ENCODE results near the gene INPP5D.

INPP5D gene

DNA sequence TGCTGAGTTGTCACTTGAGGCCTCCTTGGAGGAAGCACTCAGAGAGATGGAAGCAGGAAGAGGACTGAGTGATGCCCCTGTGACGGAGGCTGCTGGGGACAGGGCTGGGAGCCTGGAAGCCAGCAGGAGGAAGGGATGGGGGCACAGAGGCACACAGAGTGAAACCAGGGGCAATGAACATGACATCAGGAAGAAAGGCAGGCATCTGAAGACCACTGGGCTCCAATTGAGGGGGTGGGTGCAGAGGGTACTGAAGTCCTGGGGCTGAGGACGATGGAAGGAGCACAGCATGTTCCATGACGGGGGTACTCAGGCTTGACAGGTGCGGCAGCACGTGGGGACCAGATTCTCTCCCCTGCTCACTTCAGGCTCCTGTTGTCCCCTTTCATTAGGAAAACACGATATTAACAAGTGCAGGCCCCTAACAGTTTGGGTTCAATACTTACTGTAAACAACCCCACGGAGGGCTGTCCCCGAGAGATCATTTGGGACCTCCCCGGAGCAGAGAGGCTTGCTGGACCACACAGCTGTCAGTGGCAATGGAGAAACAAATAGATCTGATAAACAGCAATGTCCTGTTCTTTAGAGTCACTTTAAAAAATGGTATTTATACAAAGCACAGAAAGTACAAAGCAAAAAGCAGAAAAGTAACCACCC is 8.7 kb downstream of the INPP5D start:
- in situ Hi-C loops (cut with HindIII; ENCODE audit: low sequenced_read_pairs), result no loop called here

GRCh38 chr2:233072838-233073237 is 12.7 kb downstream of the INPP5D start:
- in situ Hi-C loops (cut with HindIII; ENCODE audit: low sequenced_read_pairs), result no loop called here

DNA sequence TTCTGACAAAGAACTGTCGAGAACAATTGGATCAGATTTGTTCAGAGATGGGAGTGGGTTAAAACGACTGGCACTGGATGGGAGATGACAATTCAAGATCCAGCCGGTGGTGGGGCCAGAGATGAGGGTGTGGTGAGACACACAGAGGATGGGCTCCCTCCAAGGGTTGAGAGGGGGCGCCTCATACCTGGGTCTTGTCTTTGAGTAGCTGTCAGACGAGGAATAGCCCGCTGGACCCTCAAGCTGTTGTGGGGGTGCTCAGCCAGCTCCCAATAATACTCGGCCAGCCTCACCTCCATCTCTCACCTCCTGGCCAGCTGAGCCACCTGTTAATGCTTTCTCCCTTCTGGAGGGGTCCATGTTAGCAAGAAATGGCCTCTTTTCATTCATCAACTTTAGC is 14.0 kb downstream of the INPP5D start:
- in situ Hi-C loops (cut with HindIII; ENCODE audit: low sequenced_read_pairs), result no loop called here

GRCh38 chr2:233075141-233075965 is 15.2 kb downstream of the INPP5D start:
- in situ Hi-C loops (cut with HindIII; ENCODE audit: low sequenced_read_pairs), result loop anchor here (25.0 kb wide), 1 partner anchor 88 kb away; no protein-coding TSS in a partner anchor

DNA sequence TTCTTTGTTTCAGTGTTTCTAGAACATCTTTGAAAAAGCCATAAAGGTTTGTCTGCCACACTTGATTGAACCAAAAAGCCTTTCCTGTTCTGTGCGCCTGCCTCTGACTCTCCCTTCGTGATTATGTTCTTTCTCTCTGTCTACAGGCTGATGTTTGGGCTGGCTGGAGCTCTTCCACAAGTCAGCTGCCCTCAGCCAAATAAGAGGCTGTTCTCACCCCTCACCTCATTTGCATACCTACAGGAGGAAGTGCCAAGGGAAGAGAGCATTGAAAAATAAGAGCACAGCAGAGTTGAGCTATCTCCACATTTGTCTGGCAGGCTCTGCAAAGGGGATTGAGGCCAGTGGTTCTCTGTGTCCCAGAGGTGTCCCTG is 15.8 kb downstream of the INPP5D start:
- in situ Hi-C loops (cut with HindIII; ENCODE audit: low sequenced_read_pairs), result loop anchor here (25.0 kb wide), 1 partner anchor 89 kb away; no protein-coding TSS in a partner anchor

DNA sequence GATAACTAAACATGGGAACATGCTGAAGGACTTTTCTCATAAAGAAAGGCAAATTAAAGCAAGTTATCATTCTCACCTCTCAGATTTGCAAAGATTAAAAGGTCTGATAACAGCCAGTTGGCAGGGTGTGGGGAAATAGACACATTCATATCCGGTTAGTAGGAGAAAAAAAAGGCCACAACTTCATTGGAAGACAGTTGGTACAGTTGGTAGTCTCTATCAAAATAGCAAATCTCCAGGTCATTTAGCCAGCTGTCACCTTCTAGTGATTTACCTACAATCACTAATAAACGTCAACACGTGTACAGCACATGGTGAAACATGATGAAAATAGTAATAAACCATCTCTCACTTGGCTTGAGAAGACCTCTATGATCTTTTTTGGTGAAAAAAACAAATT is 16.6 kb downstream of the INPP5D start:
- in situ Hi-C loops (cut with HindIII; ENCODE audit: low sequenced_read_pairs), result loop anchor here (25.0 kb wide), 1 partner anchor 89 kb away; no protein-coding TSS in a partner anchor

DNA sequence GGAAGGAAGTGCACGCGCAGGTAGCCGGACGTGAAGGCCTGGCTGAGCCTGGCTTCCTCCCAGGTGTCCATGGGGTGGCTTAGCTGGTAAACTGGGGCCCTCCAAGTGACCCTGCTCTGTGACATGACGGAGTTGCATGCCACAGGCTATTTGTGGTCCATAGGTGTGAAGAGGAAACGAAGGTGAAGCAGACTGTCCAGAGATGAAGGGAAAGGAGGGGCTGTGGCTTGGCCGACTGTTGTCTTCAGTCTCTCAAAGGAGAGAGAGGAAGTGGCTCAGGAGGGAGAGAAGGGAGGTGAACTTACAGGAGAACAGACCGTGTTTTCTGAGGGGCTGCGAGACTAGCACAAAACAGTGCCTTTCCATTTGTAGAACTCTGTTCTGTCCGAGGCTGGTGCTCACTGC is 19.3 kb downstream of the INPP5D start:
- in situ Hi-C loops (cut with HindIII; ENCODE audit: low sequenced_read_pairs), result loop anchor here (25.0 kb wide), 1 partner anchor 92 kb away; no protein-coding TSS in a partner anchor

DNA sequence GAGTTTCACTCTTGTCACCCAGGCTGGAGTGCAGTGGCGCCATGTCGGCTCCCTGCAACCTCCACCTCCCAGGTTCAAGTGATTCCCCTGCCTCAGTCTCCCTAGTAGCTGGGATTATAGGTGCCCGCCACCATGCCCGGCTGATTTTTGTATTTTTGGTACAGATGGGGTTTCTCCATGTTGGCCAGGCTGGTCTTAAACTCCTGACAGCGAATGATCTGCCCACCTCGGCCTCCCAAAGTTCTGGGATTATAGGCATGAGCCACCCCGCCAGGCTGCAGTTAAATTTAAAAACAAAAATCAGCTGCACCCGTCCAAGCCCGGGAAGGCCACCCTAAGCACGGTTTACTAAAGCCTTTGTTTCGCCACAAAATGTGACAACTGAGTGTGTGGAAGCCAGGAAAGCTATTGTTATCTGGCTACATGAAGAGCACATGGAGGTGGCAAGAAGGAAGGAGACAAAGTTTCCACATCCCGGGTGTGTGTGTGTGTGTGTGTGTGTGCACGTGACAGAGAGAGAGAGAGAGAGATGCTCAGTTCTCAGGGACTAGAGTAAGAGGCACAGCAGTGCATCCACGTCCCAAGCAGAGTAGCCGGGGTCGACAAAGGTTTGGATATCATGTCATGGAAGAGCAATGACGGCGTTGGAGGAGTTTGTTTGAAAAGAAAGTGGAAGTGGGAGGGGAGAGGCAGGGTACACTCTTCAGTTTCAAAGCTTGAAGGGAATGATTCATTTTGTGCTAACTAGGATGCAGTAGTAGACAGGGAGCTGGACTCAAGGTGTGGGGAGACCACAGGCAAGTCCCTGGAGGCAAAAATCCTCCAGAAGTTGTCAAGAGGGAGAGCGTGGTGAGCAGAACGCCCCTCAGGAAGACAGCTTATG is 20.1 kb downstream of the INPP5D start:
- in situ Hi-C loops (cut with HindIII; ENCODE audit: low sequenced_read_pairs), result loop anchor here (5.0 to 25.0 kb wide), 2 partner anchors 93 to 162 kb away; no protein-coding TSS in a partner anchor

GRCh38 chr2:233080836-233081229 is 20.7 kb downstream of the INPP5D start:
- in situ Hi-C loops (cut with HindIII; ENCODE audit: low sequenced_read_pairs), result loop anchor here (5.0 to 25.0 kb wide), 2 partner anchors 94 to 161 kb away; no protein-coding TSS in a partner anchor

DNA sequence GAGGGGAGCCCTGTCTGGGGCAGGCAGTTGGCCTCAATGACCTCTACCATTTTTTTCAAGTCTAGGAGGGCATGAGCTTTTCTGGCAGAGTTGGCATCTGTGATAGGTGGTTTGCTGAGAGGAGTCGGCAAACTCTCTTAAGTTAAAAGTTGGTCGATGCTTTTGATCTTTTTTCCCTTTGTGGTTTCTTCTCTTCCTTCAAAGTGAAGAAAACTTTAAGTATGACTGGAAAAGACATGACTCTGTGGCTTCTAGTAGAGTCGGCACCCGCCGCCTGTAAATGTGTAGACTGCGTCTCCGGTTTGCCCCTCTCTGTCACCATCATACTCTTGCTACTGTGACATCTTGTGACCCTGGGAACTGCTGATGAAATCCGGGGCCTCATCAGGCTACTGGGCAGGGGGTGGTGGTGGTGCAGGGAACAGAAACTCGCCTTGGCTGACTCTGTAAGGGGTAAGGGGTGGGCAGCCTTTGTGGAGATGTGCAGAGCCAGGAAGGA is 21.1 kb downstream of the INPP5D start:
- in situ Hi-C loops (cut with HindIII; ENCODE audit: low sequenced_read_pairs), result loop anchor here (5.0 to 25.0 kb wide), 2 partner anchors 94 to 161 kb away; no protein-coding TSS in a partner anchor

DNA sequence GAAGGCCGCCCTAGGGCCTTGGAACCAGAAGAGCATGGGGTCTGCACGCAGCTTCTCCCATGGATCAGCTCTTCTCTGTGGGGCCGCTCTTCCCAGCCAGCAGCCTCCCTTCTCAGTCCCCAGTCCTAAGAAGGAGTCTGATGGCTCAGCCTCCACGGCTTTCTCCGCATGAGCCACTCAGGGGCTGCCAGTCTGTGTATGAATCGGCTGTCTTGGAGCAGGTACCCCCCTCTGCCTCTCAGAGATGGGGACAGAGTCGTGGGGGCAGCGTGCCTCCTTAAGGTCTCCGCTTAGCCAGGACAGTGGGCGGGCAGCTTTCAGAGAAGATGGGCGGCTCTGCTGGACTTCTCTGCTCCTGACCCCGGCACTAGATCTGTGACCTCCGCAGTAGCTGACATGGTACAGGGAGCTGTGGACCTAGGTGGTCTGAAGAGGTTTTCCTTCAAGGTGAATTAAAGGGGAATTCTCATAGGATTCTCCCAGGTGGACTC is 21.6 kb downstream of the INPP5D start:
- in situ Hi-C loops (cut with HindIII; ENCODE audit: low sequenced_read_pairs), result loop anchor here (5.0 to 25.0 kb wide), 2 partner anchors 94 to 161 kb away; no protein-coding TSS in a partner anchor

- in situ Hi-C loops (cut with HindIII; ENCODE audit: low sequenced_read_pairs), result loop anchor here (5.0 to 25.0 kb wide), 2 partner anchors 95 to 160 kb away; no protein-coding TSS in a partner anchor
Measured at GRCh38 chr2:233082222-233082930, 22.2 kb downstream of the INPP5D start.

GRCh38 chr2:233082931-233083755 is 23.0 kb downstream of the INPP5D start:
- in situ Hi-C loops (cut with HindIII; ENCODE audit: low sequenced_read_pairs), result loop anchor here (5.0 to 25.0 kb wide), 2 partner anchors 96 to 159 kb away; no protein-coding TSS in a partner anchor

DNA sequence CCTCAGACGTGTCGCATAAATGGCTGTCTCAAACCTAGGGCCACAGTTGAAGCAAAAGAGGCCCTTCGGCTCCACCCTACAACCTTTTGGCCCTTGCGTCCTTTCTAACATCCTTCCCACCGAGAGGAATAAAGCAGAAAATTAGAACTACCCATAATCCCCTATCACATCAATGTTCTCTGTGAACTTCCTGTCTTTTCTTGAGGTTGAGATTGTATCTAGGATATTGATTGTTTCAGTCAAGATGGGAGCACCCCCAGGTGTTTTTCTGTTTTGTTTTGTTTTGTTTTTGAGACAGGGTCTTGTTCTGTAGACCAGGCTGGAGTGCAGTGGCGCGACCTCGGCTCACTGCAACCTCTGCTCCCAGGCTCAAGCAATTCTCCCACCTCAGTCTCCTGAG is 23.6 kb downstream of the INPP5D start:
- in situ Hi-C loops (cut with HindIII; ENCODE audit: low sequenced_read_pairs), result loop anchor here (5.0 to 25.0 kb wide), 2 partner anchors 96 to 159 kb away; no protein-coding TSS in a partner anchor

- in situ Hi-C loops (cut with HindIII; ENCODE audit: low sequenced_read_pairs), result loop anchor here (5.0 to 25.0 kb wide), 2 partner anchors 97 to 158 kb away; no protein-coding TSS in a partner anchor
Measured at GRCh38 chr2:233084488-233084887, 24.3 kb downstream of the INPP5D start.

DNA sequence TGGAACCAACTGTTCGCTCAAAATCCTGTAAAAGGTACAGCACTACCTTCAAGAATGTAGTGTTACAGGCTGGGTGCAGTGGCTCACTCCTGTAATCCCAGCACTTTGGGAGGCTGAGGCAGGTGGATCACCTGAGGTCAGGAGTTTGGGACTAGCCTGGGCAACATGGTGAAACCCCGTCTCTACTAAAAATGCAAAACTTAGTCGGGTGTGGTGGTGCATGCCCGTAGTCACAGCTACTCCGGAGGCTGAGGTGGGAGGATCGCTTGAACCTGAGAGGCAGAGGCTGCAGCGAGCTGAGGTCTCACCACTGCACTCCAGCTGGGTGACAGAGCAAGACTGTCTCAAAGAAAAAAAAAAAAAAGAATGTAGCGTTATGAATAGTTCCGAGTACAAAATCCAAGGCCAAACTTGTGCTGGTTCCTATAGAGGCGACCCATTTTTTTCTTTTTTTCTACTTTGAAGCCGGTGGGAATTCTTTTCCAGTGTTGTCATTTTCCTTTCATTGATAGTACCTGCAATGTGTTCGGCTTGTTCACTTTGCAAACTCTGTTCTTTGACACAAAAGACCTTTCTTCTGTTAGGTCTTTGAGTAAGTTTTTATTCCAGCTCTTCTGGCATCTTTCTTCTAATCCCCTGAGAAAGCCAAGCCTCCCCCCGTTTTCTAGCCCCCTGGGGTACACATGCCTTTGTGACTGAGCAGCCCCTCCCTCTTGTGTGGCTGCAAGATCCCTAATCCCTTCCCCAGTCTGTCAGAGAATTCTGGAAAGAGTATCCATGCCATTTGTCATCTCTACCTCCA is 25.1 kb downstream of the INPP5D start:
- in situ Hi-C loops (cut with HindIII; ENCODE audit: low sequenced_read_pairs), result loop anchor here (25.0 kb wide), 1 partner anchor 98 kb away; no protein-coding TSS in a partner anchor

GRCh38 chr2:233085839-233086150 is 25.7 kb downstream of the INPP5D start:
- in situ Hi-C loops (cut with HindIII; ENCODE audit: low sequenced_read_pairs), result loop anchor here (25.0 kb wide), 1 partner anchor 98 kb away; no protein-coding TSS in a partner anchor

- in situ Hi-C loops (cut with HindIII; ENCODE audit: low sequenced_read_pairs), result loop anchor here (25.0 kb wide), 1 partner anchor 100 kb away; no protein-coding TSS in a partner anchor
Measured at GRCh38 chr2:233087713-233088112, 27.6 kb downstream of the INPP5D start.

Measured in DLD1 (cell line).